GM21717 (cell line): ENCODE measurements around the gene ARHGAP11A.

Source experiments
- ATAC-seq: cut with Tn5 transposase; IDR thresholded peaks from one replicate; pipeline ENCODE4 v1.9.1; 2021; ENCODE audit warnings: mild to moderate bottlenecking, moderate library complexity; ENCODE audit not compliant: unreplicated experiment

ARHGAP11A gene

DNA sequence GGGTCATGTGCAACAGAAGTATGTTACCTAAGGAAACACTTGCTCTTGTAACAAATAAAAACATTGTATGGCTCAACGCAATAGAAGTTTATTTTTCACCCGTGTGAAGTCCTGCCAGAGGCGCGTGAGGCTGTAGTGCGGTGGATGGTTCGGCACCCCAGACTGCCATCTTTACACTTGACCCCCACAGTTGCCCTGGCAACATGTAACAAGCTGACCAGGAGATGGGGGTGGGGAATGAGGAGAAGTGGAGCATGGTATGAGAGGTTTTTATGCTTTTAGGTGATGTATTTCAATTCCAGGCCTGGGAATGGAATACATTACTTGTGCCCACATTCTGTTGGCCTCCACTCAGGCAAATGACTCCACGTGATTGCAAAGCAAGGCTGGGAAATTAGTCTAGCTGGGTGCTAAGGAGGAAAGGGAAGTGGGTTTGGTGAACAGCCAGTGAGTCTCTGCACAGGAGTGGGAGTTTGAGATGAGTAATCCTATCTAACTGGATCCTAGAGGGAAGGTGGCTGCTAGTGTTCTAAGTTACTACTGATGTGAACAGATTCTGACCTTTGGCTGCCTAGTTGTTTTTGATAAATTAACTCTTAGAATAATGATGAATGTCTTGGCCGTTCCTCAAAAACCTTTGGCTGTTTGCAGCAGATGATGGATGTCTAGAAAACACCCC is 68.7 kb downstream of the ARHGAP11A start:
- ATAC-seq: no peak

DNA sequence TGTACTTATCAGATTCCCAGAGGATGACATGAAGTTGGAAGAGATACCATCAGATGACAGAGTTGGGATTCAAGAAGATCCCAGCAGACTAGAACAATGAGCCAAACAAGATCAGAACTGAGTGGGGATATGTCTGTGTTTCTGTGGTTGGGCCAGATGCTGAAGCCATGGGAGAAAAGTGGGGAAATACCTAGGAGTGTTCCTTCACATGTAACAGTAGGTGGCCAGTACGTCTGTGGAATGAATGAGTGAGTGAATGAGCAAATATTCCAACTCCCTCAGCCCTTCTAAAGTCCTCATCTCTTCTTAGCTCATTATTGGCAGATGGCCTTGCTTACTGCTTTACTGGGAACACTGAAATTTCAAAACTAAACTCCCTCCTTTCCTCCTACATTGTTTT is 70.3 kb downstream of the ARHGAP11A start:
- ATAC-seq: no peak

DNA sequence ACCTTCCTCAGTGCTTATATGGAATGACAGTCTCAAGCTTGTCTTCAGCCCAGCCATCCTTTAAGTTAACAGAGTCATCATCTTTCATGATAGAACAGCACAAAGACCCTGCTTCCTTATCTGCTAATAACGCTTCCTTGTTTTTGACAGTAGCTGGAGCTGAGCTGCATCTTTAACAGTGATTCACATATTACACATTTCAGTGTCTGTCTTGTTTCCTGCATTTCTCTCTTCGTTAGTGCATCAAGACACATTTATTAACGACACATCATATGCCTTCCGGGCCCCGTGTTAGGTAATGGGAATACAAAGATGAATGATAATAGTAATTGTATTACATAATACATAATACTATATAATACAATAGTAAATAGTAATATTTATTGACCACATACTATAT is 72.3 kb downstream of the ARHGAP11A start:
- ATAC-seq: no peak

DNA sequence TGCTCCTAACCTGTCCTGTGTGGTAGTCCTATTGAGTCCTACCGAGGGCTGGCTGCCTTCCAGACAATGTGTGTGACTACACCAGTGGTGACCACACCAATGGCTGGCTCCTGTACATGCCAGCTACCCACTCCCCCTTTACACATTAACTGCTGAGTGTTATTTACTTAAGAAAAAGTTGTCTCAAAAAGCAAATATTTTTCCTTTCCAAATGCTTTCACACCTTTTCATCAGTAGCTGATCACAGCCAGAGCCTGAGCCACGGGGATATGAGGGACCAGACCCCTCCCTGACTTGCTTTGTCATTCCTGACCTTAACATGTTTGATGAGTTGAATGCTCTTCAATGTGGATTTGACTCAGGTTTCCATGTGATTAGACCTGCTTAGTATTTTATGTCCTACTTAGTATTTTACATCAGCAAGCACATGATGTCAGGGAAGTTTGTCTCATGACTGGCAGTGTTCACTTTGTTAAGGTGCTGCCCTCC is 72.9 kb downstream of the ARHGAP11A start:
- no peak for ATAC-seq
